Measurements from ENCODE around the gene DENND5B.

- no peak for TF ChIP-seq CTCF (IDR thresholded peaks at IDR 0.05)
- TF ChIP-seq POLR2A (IDR thresholded peaks at IDR 0.05) = no peak
- TF ChIP-seq EP300 (IDR thresholded peaks at IDR 0.05) = no peak
Measured at GRCh38 chr12:31536672-31537071, 54.3 kb downstream of the DENND5B start.

Data from suprapubic skin (tissue), 3 donors.